GM18951 (cell line): ENCODE data around the gene CPO.
"Not testable (repeated sequence)": the region's sequence is repeated elsewhere in the genome, so short reads cannot be mapped to it uniquely, and the experiment has no call there.

Experiments
- POLR2A ChIP-seq: IDR thresholded peaks from 4 replicates; pipeline ENCODE4 v1.6.1; 2011; ENCODE audit warnings: mild to moderate bottlenecking; ENCODE audit not compliant: insufficient read length, insufficient read depth; ENCODE audit errors: extremely low read depth
- in situ Hi-C: fragments of 300-500 bp; cut with MboI; formaldehyde crosslinking; loops from one replicate; pipeline ENCODE4 v1.12.0; 2022; ENCODE audit warnings: low sequenced_read_pairs, mixed read lengths, inconsistent platforms; ENCODE audit not compliant: unreplicated experiment

The CPO gene

DNA sequence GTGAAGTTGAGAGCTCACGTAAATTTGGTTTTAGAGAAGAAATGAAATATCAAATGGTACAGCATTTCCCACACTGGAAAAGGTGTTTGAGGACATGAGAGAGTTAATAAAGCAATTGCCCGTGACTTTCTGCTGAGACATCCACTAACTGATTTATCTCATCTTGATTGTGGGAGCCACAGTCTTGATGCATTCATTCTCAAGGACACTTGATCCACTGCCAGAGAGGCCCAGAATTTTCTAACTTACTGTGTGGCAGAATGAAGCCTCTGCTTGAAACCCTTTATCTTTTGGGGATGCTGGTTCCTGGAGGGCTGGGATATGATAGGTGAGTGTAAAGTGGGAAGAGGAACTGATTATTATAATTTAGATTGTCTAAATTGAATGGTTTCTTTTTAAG lies at the start of gene CPO:
TSS of gene CPO (plus strand) at position 179 of the 400 bp plus-strand sequence. CDS start at position 261, 82 bp downstream.
- in situ Hi-C loops, result no loop called here
- no peak for TF ChIP-seq POLR2A

- in situ Hi-C loops, result no loop called here
- no peak for TF ChIP-seq POLR2A
Measured at GRCh38 chr2:206890179-206890578, 49.1 kb upstream of the CPO start.

- TF ChIP-seq POLR2A, result no peak
Measured at GRCh38 chr2:206890926-206891325, 48.4 kb upstream of the CPO start.

DNA sequence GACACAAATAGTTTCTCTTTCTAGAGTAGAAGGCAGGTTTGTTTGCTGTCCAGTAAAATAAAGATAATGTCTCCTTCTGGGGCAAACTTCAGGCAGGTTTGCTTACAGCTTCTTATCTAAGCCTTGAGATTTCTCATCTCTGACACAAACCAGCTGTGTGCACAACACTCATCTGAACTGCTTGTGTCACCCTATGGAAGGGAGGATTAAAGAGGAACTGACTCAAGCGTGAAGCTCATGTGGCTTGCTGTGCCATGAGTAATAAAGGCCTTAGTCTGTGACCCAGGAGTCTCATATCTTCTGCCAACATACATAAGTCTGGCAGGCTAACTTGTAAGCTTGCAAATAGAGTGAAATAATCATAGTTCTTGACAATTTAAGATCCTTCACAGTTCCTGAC lies 24.2 kb upstream of the CPO start:
- no peak for TF ChIP-seq POLR2A
- in situ Hi-C loops, result no loop called here

More at GRCh38 chr2:206890926-206891325, 48.4 kb upstream of the CPO start:
- in situ Hi-C loops, result no loop called here

- no peak for TF ChIP-seq POLR2A
- in situ Hi-C loops, result no loop called here
Measured at GRCh38 chr2:206918263-206918662, 21.1 kb upstream of the CPO start.

DNA sequence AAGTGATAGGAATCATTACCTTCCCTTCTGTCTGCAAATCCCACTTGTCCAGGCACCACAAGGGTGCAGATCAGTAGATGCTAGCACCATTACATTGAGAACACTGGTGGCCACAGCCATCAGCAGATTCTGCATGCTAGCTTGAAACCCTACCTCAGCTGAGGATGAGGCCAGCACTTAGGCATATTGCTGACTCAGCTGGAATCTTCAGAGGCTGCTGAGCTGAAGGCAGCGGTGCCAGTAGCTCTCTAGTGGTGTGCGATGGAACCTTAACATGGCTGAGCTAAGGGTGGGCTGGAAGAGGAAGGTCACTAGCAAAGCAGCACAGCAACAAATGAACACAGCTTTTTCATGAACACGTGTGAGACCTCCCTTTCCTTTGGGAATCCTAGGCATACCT lies 19.0 kb upstream of the CPO start:
- in situ Hi-C loops, result no loop called here
- no peak for TF ChIP-seq POLR2A

DNA sequence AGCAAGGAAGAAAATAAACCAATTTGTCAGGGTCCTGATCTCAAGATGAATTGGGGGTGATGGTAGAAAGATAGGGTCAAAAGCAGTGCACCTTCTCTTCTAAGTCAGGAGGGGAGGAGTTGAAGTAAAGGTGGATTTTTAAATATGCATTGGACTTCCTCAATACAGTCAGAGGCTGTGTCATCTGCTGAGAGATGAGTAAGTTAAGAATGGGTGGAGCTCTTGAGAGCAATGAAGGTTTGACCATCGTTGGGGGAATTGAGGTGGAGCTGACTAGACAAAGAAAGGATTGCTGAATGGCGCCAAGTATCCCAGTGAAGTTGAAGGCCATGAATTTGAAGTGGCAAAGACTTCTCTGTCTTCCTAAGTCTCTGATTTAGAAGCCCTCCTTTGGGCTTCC lies 18.4 kb upstream of the CPO start:
- no peak for TF ChIP-seq POLR2A
- in situ Hi-C loops, result no loop called here

DNA sequence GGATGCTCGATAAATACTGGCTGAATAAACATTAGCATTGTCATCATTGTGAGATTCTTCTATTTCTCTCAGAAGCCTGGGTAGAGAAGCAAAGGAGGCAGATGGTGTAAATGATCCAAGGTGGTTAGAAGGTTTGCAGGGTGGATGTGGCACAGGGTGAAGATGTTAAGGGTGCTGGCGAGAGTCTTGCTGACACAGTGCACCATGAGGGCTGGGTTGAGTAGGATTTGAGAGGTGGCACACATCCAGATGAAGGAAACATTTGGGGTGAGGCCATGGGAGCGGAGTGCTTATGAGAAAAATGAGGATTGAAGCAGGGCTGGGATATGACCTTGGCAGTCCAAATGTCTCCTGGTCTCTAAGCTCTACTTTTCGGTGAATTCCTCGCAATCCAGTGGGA lies 17.8 kb upstream of the CPO start:
- TF ChIP-seq POLR2A, result no peak
- in situ Hi-C loops, result no loop called here

DNA sequence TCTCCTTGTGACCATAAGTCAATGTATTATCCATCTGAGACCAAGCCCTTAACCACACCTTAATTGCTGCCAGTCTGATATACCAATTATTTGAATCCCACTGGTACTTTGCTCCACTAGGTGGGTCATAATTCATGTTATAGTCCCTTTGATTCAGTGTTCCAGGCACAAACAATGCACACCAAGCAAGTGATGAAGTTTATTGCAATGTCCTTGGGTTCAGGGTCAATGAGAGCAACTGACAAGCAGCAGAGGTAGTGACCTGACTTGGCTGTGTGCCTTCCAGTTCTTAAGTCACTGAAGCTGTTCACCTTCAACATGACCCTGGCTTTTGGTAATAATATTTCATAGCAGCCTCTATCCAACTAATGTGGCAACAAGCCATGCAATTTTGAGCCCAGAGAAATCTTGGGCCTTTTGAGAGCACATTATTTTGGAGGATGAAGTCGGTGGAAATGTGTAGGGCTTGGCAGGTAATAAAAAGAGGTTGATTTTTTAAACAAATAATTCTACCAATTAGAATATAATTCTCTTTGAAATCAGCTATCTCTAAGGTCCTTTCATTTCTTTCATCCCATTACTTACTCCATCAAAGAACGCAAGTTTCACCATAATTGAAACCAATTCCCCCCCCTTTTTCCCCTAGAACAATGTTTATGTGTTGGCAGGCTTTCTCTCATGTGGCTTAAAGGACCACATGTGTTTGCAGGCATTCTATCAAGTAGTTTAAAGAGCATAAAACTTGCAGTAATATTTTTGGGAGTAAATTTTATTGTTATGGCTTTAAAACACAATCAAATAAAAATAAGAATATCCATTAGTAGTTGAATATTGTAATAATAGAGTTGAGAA lies 3.1 kb upstream of the CPO start:
- in situ Hi-C loops, result no loop called here
- no peak for TF ChIP-seq POLR2A

GRCh38 chr2:206936843-206937230 lies 2.5 kb upstream of the CPO start:
- in situ Hi-C loops, result no loop called here
- no peak for TF ChIP-seq POLR2A

- TF ChIP-seq POLR2A, result no peak
- in situ Hi-C loops, result no loop called here
Measured at GRCh38 chr2:206937555-206937954, 1.8 kb upstream of the CPO start.

GRCh38 chr2:206940546-206940945 lies 1.2 kb downstream of the CPO start:
- no peak for TF ChIP-seq POLR2A
- in situ Hi-C loops, result no loop called here

DNA sequence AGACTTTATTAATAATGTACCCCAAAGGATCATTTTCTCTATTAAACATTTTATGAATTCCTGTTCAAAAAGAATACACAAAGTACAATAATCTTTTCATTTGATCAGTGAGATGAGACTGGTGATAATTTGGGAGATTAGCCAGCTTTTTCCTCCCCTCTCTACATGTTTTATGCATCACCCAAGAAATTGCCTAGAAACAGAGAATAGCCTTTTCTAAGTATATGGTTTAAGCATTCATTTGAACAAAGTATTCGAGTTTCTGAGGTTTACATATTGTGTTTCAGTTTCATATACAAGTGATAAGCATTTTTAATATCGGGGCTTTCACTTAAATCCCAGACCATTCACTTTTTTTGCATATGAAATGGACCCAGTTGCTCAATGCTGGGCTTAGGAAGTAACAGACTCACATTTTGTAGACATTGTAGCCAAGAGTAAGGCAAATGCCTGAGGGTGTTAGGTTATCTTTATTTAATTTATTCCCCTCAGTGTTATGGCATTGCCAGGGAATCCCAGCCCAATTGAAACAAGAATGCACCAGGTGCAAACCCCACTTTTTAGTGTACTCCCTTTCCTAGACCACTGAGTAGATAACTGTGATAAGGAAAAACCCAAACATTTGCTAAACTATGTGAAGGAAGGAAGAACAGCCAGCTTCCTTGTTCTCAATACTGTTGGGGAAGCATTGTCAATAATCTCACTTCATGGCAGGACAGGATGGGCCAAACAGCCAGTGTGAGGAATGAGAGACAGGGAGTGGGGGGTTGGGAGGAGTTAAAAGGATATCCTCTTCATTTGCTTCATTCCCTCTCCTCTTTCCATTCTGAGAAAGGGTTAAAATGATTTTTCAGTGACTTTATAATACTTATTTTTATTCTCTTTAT lies 3.5 kb downstream of the CPO start:
- in situ Hi-C loops, result no loop called here
- no peak for TF ChIP-seq POLR2A

GRCh38 chr2:206953404-206953803 lies 14.1 kb downstream of the CPO start:
- in situ Hi-C loops, result not testable (repeated sequence)

DNA sequence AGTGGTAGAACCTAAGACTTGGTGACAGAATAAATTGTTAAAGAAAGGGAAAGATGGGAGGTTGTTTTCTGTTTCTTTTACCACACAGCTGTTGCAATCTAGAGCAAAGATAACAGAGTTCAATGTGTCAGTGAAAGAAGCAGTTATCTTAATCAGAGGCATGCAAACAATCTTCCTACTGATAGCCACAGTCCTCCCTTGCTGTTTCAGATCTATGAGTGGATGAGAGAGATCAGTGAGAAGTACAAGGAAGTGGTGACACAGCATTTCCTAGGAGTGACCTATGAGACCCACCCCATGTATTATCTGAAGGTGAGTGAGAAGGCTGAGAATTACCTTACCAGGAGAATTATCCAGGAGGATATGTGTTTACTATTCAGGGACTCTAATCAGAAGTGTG lies 15.9 kb downstream of the CPO start:
- TF ChIP-seq POLR2A, result no peak
- in situ Hi-C loops, result no loop called here
